ENCODE measurements around the gene FSHR.

Gene FSHR

GRCh38 chr2:49029406-49029805 is 124.9 kb downstream of the FSHR start:
- TF ChIP-seq CTCF (IDR thresholded peaks at IDR 0.05; ENCODE audit: low read depth, low read length), result no peak
- H3K4me3 ChIP-seq (ENCODE audit: low read depth, low read length), result no peak overlapping the region

GRCh38 chr2:49028101-49028500 is 126.2 kb downstream of the FSHR start:
- no peak for TF ChIP-seq CTCF (IDR thresholded peaks at IDR 0.05; ENCODE audit: low read depth, low read length)
- H3K4me3 ChIP-seq (ENCODE audit: low read depth, low read length), result no peak overlapping the region

GRCh38 chr2:49026706-49027105 is 127.6 kb downstream of the FSHR start:
- H3K4me3 ChIP-seq (ENCODE audit: low read depth, low read length), result no peak overlapping the region
- TF ChIP-seq CTCF (IDR thresholded peaks at IDR 0.05; ENCODE audit: low read depth, low read length), result no peak

GRCh38 chr2:49021271-49021670 is 133.0 kb downstream of the FSHR start:
- no peak overlapping the region for H3K4me3 ChIP-seq (ENCODE audit: low read depth, low read length)
- TF ChIP-seq CTCF (IDR thresholded peaks at IDR 0.05; ENCODE audit: low read depth, low read length), result no peak

- H3K4me3 ChIP-seq (ENCODE audit: low read depth, low read length), result no peak overlapping the region
- no peak for TF ChIP-seq CTCF (IDR thresholded peaks at IDR 0.05; ENCODE audit: low read depth, low read length)
These were observed 149.1 kb downstream of the FSHR start for GRCh38 chr2:49005261-49005660.

GRCh38 chr2:49004036-49004626 is 150.2 kb downstream of the FSHR start:
- TF ChIP-seq CTCF (IDR thresholded peaks at IDR 0.05; ENCODE audit: low read depth, low read length), result no peak
- H3K4me3 ChIP-seq (ENCODE audit: low read depth, low read length), result no peak overlapping the region

- no peak for TF ChIP-seq CTCF (IDR thresholded peaks at IDR 0.05; ENCODE audit: low read depth, low read length)
- H3K4me3 ChIP-seq (ENCODE audit: low read depth, low read length), result no peak overlapping the region
These were observed 151.1 kb downstream of the FSHR start for GRCh38 chr2:49003201-49003600.

Measured in WI38 (cell line).